ES-I3 (cell line): ENCODE data around the gene CYTH4.

Experiments
- H3K36me3 ChIP-seq: 2 replicates; pipeline ENCODE4 v1.6.1; 2013; ENCODE audit warnings: mild to moderate bottlenecking, low read length, control low read depth, moderate library complexity; ENCODE audit not compliant: insufficient read depth
- H3K4me1 ChIP-seq: 2 replicates; pipeline ENCODE4 v1.6.1; 2013; ENCODE audit warnings: mild to moderate bottlenecking, control low read depth, low read length; ENCODE audit not compliant: insufficient read depth
- H3K9ac ChIP-seq: 2 replicates; pipeline ENCODE4 v1.6.1; 2013; ENCODE audit warnings: low read depth, mild to moderate bottlenecking, low read length, moderate library complexity
- H3K9me3 ChIP-seq: 2 replicates; pipeline ENCODE4 v1.6.1; 2013; ENCODE audit warnings: mild to moderate bottlenecking, low read length, moderate library complexity; ENCODE audit not compliant: control insufficient read depth, insufficient read depth

Gene CYTH4

GRCh38 chr22:37298748-37299495, 16.6 kb downstream of the CYTH4 start:
- Histone ChIP-seq H3K36me3 (no peaks in the 10 kb centered on the region), H3K9ac (no peak overlapping the region), H3K9me3 (no peaks in the 10 kb centered on the region), H3K4me1 (peaks cover 7% of the 10 kb centered on the region; the same call in 1 of the 2 replicates)

- Histone ChIP-seq H3K9ac (no peak overlapping the region), H3K9me3 (no peaks in the 10 kb centered on the region), H3K36me3 (no peaks in the 10 kb centered on the region), H3K4me1 (peaks cover 15% of the 10 kb centered on the region; the same call in 1 of the 2 replicates)
Measured at GRCh38 chr22:37299969-37300509, 17.7 kb downstream of the CYTH4 start.

- Histone ChIP-seq H3K9ac (no peak overlapping the region), H3K36me3 (no peaks in the 10 kb centered on the region), H3K9me3 (no peaks in the 10 kb centered on the region), H3K4me1 (peaks cover 20% of the 10 kb centered on the region)
Measured at GRCh38 chr22:37300551-37301017, 18.3 kb downstream of the CYTH4 start.

- H3K9ac ChIP-seq = no peak overlapping the region
- H3K9me3 ChIP-seq = no peaks in the 10 kb centered on the region
- H3K4me1 ChIP-seq = peaks cover 20% of the 10 kb centered on the region
- H3K36me3 ChIP-seq = no peaks in the 10 kb centered on the region
Measured at GRCh38 chr22:37301144-37301830, 19.0 kb downstream of the CYTH4 start.

- Histone ChIP-seq H3K36me3 (no peaks in the 10 kb centered on the region), H3K4me1 (peaks cover 31% of the 10 kb centered on the region), H3K9me3 (no peaks in the 10 kb centered on the region), H3K9ac (no peak overlapping the region)
Measured at GRCh38 chr22:37302674-37303555, 20.6 kb downstream of the CYTH4 start.

DNA sequence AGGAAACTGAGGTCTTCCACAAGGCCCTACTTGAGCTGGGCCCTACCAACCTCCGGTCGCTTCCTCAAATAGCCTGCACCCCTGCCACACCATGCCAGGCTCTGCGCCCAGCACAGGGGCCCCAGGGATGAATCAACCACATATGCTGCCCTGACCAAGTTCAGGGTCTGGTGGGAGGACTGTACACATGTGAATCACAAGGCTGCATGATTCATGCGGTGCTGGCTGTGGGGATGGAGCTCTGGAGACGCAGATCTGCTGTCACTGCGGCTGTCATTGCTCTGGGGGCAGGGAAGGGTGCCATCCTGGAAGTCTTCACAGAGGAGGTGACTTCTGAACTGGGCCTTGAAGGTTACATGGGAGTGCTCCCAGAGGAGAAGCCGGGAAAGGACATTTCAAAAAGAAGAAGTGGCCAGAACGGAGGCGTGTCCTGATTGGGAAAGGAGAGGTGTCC, 21.5 kb downstream of the CYTH4 start:
- Histone ChIP-seq H3K36me3 (no peaks in the 10 kb centered on the region), H3K4me1 (peaks cover 31% of the 10 kb centered on the region), H3K9me3 (no peaks in the 10 kb centered on the region), H3K9ac (no peak overlapping the region)

DNA sequence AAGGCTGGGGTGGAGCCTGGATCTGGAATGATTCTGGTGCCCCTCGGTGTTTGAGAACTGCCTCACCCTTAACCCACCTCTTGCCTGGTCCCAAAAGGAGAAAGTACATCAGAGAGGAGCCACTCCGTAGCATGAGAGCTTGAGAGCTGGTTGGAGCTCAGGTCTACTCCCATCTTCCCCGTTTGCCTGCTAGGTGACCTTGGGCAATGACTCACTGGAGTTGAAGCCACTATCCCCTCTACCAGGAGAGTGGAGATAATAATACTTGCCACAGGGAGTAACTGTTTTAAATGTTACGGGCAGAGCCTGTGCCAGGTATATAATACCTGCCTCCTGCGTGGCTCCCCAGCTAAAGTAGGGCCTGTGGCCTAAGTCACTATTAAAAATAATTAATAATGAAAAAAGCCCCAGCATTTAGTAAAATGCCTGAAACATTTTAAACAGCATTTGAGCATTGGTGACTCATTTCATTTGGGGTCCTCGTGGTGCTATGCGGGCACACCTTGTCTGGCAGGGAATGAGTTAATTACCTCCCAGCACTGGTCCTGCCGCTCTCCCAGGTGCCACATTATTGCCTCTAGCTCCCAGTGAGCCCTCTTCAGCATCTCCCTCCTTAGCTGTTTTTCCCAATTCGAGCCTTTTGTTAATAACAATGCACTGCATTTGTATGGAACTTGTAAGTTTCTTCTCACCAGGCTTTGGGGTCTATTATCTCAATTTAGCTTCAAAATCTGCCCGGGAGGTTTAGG, 22.5 kb downstream of the CYTH4 start:
- H3K4me1 ChIP-seq = peaks cover 35% of the 10 kb centered on the region
- H3K9ac ChIP-seq = no peak overlapping the region
- no peaks in the 10 kb centered on the region for H3K36me3 ChIP-seq
- H3K9me3 ChIP-seq = no peaks in the 10 kb centered on the region

DNA sequence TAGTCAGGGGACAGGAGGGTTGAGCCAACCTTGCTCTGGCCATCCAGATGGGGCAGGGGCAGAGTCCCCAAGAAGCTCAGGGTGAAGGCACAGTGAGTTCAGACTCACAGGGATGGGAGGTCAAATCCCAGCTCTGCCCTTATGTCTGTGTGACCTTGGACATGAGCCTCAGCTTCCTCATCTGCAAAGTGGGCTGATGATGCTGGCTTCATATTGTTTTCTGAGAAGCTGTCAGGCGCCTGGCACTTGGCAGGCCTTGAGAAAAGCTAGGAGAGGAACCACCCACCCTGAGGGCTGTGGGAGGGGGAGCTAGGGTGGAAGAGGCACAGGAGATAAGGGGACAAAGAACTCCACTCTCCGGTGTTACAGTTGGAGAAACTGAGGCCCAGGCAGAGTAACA, 23.6 kb downstream of the CYTH4 start:
- no peak overlapping the region for H3K9ac ChIP-seq
- no peaks in the 10 kb centered on the region for H3K9me3 ChIP-seq
- no peaks in the 10 kb centered on the region for H3K36me3 ChIP-seq
- peaks cover 35% of the 10 kb centered on the region for H3K4me1 ChIP-seq

DNA sequence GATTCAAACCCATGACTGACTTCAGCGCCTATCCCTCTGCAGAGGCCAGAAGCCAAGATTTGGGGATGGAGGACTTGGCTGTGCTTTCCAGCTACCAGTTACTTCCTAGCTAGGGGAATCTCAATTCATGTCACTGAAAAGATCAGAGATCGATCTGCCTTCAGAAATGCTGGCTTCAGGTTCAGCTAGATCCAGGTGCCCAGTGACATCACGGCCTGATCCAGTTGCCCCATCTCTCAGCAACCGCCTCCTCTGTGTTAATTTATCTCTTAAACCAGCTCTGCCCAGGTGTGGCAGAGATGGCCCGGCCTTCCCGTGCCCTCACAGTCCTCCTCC, 24.2 kb downstream of the CYTH4 start:
- Histone ChIP-seq H3K36me3 (no peaks in the 10 kb centered on the region), H3K9me3 (no peaks in the 10 kb centered on the region), H3K9ac (no peak overlapping the region), H3K4me1 (peaks cover 35% of the 10 kb centered on the region)

DNA sequence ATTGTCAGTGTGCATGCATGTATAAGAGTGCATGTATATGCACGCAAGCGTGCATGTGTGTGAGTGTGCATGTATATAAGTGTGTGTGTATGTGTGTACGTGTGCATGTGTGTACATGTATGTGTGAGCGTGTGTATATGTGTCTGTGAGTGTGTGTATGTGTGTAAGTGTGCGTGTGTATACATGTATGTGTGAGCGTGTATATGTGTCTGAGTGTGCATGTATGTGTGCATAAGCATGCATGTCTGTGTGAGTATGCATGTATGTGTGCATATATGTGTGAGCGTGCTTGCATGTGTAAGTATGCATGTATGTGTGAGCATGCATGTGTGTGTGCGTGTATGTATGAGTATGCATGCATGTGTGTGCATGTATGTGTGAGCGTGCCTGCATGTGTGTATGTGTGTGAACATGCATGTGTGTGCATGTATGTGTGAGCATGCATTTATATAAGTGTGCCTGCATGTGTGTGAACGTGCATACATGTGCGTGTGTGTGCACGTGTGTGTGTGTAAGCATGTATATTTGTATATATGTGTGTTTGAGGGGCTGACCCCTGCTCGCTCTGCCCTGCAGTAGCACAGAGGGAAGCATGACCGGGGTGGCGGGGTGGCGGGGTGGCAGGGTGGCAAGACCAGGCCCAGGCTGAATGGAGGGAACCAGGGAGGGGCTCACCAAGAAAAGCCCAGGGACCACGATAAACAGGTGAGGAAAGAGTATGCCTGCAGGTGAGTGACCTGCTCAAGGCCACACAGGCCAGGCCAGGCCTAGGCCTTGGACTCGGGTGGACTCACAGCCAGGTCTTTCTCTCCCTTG, 26.3 kb downstream of the CYTH4 start:
- no peaks in the 10 kb centered on the region for H3K36me3 ChIP-seq
- peaks cover 28% of the 10 kb centered on the region for H3K4me1 ChIP-seq
- no peak overlapping the region for H3K9ac ChIP-seq
- no peaks in the 10 kb centered on the region for H3K9me3 ChIP-seq

DNA sequence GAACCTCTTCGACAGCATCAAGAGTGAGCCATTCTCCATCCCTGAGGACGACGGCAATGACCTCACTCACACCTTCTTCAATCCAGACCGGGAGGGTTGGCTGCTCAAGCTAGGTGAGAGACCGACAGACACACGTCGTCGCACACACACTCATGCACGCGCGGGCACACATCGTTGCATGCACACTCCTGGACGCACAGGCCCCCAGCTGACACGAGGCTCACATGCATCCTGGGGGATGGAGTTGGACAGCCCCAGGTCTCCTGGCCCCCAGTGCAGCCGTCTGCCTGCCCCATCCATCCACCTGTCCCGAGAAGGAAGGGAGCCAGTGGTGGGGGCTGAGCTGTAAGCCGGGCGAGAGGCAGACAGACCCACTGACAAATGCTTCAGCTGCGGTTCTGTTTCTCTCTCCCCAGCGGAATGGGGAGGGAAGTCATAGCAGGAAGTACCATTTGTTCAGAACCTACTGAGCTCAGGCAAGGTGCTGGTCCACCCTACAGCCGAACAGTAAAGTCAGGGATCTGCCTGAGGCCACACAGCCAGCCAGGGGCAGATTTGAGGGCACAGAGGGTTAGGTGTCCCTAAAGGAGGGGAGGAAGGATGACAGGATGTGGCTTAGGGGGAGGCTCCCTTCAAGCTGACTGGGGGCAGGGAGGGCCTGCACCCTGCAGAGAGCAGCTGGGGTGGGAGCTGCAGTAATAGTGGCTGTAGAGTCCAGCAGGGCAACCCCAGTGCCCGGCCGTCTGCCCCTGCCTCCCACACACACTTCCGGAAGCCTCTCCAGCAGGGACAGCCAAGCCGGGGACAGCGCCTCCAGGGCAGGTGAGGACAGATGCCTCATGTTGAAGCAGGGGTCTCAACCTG, 27.1 kb downstream of the CYTH4 start:
- H3K9me3 ChIP-seq = no peaks in the 10 kb centered on the region
- no peaks in the 10 kb centered on the region for H3K36me3 ChIP-seq
- no peak overlapping the region for H3K9ac ChIP-seq
- H3K4me1 ChIP-seq = peaks cover 24% of the 10 kb centered on the region

DNA sequence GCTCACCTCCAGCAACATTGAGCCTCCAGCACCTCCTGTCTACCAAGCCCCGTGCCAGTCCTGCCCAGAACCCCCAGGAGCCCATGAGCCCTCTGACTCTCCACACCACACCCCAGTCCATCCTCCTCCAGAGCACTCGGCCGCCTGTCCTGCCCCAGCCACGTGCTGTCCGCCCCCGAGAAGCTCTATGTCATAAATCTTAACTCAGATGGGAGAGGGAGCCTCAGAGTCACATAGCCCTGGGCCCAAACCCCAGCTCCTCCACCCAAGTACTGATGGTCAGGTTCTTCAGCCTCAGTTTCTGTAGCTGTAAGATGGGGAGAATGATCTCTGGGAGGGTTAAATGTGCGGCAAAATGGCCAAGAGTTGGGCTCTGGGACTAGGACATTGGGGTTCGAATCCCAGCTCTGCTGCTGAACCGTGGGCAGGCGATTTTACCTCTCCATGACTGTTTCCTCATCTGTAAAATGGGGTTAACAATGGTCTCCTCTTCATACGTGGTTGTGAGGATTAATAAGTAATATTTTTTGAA, 27.8 kb downstream of the CYTH4 start:
- Histone ChIP-seq H3K4me1 (peaks cover 19% of the 10 kb centered on the region), H3K36me3 (no peaks in the 10 kb centered on the region), H3K9me3 (no peaks in the 10 kb centered on the region), H3K9ac (no peak overlapping the region)
